ENCODE data around the gene ENTR1.
A peak's percentile ranks its signal among the peaks of the same experiment; 100 is the strongest.
"Not testable (repeated sequence)": the region's sequence is repeated elsewhere in the genome, so short reads cannot be mapped to it uniquely, and the experiment has no call there.

ENTR1 gene

GRCh38 chr9:136438548-136439480, 28.4 kb upstream of the ENTR1 start:
- DNase-seq = peak; percentile 37

- no peak for DNase-seq
These were observed 27.6 kb upstream of the ENTR1 start for GRCh38 chr9:136437839-136438547.

- no peak for DNase-seq
These were observed 27.0 kb upstream of the ENTR1 start for GRCh38 chr9:136437430-136437829.

DNA sequence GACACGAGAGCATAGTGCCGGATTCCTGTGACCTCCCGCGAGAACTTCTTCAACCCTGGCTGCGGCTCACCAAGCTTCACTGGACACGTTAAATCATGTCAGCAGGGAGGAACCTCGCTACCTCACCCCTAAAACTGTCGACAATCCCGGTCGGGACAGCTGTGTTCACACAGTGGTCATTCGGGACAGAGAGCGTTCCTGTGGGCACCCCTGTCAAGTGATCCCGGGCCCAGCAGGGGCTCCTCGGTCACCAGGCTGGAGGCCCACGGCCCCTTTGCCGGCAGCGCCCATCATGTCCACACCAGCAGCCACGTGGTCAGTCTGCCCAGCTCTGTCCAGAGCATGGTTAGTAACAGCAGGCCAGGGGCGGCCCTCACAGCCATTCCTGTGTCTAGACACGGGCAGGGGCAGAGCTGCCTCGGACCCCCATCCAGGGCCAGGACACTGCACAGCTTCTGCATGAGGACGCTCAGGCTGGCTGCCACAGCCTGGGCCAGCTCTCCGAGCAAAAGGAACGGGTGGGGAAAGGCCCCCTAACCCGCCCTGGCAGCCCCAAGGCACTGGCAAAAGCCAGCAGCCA, 25.7 kb upstream of the ENTR1 start:
- no peak for DNase-seq

GRCh38 chr9:136434580-136435169, 24.3 kb upstream of the ENTR1 start:
- DNase-seq = no peak

GRCh38 chr9:136433849-136434579, 23.6 kb upstream of the ENTR1 start:
- DNase-seq = no peak

DNA sequence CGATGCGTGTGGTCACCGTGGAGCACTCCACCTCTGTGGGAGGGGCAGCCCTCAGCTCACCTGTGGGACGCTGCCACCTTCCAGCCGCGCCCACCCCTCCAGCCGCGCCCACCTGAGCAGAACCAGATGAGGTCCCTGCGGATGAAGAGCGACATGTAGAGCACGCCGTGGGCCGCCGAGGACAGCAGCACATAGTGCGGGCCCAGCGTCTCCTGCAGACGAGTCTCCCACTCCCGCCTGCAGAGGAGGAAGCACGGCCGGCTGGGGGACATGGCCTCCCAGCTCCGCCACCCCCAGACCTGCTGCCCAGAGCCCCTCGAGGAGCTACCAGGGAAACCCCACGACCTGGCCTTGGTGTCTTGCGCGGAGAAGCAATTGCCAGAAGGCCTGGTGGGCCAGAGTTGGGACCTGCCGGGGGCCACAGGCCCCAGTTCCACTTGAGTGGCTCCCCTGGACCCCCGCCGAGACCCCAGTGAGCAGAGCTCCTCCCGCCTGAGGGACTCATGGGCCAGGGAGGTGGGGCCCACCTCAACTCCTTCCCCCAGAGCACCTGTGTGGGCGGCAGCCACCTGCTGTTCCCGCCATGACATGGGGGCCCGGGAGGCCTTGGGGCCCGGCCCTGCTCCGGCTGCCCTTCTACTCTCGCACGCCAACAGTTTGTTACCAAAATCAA, 22.8 kb upstream of the ENTR1 start:
- no peak for DNase-seq

GRCh38 chr9:136432591-136432990, 22.2 kb upstream of the ENTR1 start:
- DNase-seq = no peak

DNA sequence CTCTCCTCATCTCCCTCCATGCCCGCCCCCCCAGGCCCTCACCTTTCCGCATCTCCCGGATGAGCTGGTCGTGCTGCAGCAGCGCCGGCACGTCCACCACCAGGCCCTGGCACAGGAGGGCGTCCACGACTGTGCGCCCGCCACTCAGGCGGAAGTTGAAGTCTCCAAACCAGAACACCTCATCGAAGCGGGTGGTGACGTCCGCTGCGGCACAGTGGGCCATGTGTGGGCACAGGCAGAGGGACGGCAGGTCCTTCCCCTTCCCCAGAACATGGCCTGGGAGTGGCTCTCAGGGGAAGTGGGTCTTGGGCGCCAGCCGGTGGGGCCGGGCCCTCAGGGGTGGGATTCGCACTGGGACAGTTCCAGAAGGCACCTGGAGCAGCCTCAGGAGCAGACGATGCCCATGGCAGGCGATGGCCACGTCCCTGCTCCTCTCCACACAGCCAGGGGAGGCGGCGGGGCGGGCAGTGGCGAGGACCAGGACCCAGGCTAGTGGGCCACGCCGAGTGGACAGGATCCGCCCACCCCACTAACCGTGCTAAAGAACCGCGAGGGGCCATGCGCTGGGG, 21.5 kb upstream of the ENTR1 start:
- no peak for DNase-seq

GRCh38 chr9:136430588-136431234, 20.3 kb upstream of the ENTR1 start:
- no peak for DNase-seq

GRCh38 chr9:136429683-136430491, 19.5 kb upstream of the ENTR1 start:
- no peak for DNase-seq

- DNase-seq = no peak
These were observed 18.7 kb upstream of the ENTR1 start for GRCh38 chr9:136429075-136429628.

DNA sequence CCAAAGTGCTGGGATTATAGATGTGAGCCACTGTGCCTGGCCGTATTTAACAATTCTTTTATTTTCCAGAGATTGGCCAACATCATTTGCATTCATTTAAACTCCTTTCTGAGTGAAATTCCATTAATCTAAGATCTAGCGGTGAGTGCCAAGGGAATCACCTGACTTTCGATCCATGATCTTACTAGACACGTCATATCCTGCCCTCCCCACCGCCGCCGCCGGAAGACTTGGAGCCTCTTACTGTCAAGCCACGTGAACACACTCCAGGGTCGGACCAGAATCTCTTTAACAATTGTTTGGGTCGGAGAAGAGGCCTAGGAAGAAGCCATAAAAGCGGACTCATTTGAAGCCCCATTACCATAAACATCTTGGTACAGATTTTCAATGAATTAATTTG, 16.4 kb upstream of the ENTR1 start:
- no peak for DNase-seq

DNA sequence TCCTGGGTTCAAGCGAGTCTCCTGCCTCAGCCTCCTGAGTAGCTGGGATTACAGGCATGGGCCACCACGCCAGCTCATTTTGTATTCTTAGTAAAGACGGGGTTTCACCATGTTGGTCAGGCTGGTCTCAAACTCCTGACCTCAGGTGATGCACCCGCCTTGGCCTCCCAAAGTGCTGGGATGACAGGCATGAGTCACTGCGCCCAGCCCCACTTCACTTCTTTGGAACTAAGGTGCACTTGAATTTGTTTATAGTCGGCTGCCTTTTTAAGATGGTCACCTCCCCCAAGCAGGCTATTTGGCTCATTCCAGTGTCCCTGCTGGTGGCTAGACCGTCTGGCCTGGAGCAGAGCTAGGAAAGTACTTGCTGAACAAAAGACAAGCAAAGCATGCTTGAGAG, 15.0 kb upstream of the ENTR1 start:
- not testable (repeated sequence) for DNase-seq

DNA sequence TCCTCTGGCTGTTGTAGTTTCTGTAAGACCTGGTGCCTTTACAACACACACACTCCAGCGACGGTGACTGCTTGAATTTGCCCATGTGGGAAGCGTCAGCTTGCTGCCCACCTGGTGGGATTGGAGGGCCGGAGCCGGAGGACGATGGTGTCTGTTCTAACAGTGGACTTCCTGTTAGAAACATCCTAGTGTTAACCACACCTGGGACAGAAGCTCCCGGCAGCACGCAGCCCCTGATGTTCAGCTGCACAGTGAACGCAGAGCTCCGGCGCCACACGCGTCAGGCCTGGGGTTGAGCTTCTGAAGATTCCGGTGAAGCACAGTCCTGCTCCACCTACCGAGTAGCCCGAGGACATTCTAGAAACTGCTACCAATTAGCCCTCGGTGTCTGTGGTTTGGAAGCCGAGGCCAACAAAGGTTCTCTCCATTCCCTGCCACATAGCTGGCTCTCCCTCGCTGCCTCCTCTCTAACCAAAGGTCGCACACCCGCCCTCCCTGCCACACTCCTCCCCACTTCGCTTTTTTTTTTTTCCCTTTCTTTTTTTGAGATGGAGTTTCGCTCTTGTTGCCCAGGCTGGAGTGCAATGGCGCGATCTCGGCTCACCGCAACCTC, 14.4 kb upstream of the ENTR1 start:
- DNase-seq = no peak

DNA sequence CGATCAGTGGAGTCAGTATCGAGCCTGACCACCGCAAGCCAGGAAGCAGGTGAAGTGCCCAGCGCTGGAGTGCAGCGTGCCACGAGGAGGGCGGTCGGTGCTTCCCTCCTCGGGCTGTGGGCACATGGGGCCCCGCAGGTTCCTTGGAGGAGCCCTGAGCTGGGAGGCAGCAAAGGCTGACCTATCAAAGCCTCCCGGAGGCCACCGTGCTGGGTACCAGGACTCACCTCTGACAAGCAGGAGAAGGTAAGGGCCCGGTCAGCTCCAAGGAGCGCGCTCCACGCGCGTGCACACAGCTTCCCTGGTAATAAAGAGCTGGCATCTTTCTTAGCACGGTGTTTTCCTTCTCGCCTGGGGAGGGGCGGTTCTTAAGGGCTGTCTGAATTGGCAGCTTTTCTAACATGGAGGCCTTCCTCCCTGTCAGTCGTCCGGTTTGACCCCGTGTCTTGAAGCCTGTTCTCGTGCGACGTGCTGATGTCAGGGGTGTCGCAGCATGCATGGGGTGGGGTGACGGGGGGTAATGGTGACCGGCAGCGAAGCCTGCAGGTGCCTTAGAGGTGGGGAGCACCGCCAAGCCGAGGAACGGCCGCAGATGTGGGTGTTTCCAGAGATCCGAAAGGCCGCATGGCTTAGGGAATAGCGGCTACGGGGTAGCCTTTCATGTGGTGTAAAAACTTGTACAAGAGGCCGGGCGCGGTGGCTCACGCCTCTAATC, 13.2 kb upstream of the ENTR1 start:
- no peak for DNase-seq

GRCh38 chr9:136422876-136423275, 12.5 kb upstream of the ENTR1 start:
- DNase-seq = no peak

DNA sequence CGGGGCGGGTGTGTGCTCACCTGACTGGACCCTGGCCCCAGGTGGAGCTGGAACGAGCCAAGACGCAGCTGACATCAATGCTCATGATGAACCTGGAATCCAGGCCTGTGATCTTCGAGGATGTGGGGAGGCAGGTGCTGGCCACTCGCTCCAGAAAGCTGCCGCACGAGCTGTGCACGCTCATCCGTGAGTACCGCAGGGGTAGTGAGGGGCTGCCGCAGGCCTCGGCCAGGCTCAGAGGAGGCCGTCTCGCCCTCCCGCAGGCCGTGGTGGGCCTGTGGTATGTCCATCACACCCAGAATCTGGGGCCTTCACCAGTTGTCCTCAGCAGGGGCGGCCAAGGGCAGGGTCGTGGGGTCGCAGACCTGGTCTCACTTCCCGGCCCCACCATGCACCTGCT, 11.4 kb upstream of the ENTR1 start:
- DNase-seq = no peak

DNA sequence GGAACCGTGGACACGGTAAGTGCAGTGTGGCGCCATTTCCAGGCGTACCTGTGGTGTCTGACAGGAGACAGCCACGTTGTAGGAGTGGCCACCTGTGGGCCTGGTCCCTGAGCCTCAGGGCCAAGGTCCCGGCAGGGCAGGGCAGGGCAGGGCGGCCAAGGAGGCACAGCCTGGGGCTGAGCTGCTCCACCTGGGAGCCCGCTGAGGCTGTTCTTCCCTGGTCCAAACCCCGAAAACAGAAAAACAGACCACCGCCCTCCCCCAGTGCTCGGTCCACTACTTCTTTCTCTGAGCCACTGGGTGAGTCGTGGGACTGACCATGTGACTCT, 8.6 kb upstream of the ENTR1 start:
- no peak for DNase-seq
